ENCODE data around the gene TRMT2A.

TRMT2A gene

DNA sequence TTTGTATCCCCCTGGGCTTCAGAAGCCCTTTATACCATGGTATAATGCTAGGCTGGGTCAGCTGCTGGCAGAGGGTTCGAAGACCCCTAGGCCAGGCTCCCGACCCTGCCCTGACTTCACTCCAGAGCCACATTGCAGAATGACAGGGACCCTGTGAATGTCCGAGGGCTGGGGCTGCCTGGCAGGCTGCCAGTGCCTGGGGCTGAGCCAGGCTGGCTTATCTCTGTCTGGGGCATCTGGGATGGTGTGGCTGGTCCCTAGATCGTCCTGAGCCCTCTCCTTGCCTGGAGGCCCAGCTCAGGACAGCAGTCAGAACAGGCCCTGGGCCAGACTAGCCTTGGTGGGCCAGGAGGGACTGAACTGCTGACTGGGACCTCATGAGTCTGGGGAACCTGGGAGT, 18.2 kb upstream of the TRMT2A start:
- no peak for DNase-seq (ENCODE audit: low spot score)

DNA sequence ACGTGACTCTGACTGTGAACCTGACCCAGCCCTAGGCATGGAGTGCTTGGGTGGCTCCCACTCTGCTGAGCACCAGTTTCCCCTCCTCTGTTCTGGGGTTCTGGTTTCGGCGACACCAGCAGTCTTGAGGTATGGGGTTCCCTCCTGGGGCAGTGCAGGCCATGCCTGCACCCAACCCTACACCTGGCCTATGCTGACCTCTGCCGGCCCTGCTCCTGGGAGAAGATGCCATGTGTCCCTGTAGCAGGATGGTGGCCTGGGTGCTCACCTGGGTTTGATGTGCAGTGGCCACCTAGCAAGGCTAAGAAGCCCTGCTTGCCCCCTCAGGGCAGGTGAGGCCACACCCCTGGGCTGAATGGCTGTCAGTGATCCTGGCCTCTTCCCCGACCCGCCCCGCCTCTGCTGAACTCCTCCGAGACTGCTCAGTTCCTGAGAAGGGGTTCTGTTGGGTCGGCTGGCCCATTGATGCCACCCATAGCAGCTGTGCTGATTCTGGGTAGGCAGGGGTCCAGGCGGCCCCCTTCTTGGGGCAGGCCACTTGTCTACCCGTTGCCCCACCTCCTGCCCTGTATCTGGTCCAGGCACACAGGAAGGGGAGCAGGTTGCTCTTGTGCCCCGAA, 17.0 kb upstream of the TRMT2A start:
- DNase-seq (ENCODE audit: low spot score) = no peak

DNA sequence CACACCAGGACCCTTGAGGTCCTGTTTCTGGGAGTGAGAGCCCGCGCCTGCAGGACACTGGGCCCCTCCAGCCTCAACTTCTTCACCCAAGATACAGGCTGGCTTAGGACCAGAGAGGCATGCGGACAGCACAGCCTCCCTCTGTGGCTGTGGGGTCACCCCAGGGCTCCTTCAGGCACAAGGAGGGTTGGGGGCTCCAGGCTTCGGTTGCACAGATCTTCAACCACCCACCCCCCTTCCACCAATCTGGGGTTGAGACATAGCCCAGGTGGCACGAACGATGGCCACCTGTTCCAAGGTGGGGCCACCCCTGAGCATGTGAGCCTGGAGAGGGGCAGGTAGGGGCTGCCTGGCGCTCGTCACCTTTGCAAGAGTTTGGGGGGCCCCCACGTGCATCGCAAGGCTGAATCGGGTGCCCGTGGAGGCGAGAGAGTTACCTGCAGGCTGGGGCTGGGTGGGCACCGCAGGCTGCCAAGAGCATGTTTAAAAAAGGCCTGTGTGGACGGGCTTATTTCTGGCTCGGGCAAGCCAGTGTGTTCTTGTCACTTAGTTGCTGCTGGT, 15.7 kb upstream of the TRMT2A start:
- no peak for DNase-seq (ENCODE audit: low spot score)

DNA sequence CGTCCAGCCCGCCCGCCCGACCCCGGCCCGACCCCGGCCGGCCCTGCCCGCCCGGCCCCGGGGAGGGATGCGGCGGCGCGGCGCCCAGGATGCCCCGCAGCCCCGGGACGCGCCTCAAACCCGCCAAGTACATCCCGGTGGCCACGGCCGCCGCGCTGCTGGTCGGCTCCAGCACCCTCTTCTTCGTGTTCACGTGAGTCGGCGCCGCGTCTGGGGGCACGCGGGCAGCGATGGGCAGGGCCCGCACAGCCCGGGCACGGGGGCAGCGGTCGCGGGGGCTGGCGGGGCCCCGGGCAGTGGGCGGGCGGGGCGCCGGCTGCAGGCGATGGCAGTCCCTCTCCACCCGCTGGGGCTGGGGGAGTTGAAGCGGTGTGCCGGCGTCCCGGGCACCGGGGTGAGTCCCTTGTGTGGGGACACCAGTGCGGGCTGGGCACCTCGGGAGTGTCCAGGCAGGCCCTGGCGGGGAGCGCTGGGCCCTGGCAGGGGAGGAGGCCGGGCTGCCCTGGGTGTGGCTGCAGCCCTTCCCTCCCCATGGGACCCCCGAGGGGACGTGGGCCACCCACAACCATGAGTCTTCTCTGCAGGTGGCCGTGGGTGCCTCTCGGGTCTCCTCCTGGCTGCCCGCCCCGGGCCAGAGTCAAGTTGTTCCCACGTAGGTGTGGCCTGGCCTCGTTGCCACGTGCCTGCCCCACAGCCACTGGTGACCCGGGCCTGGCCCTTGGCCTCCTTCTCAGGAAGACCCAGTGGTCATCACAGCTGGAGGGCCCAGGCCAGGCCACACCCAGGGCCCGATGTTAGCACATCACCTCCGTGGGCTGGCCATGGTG, 15.0 kb upstream of the TRMT2A start:
- DNase-seq (ENCODE audit: low spot score) = no peak

DNA sequence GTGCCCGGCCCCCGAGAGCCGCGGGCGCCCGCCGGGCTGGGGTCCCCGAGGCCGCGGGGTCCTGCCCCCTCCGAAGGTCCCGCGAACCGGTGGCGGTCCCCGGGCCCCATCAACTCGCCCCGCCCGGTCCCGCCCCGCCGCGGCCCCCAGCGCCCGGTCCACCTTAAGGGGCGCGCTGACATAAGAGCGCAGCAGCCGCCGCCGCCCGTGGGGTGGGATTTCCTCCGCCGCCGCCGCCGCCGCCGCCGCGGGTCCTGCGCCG, 14.5 kb upstream of the TRMT2A start, which contains the start of gene ZDHHC8:
Gene ZDHHC8 (plus strand): TSS at position 208 of the 262 bp plus-strand sequence. CDS start 144 bp downstream, outside the sequence.
- peak; percentile 62 for DNase-seq (ENCODE audit: low spot score)

DNA sequence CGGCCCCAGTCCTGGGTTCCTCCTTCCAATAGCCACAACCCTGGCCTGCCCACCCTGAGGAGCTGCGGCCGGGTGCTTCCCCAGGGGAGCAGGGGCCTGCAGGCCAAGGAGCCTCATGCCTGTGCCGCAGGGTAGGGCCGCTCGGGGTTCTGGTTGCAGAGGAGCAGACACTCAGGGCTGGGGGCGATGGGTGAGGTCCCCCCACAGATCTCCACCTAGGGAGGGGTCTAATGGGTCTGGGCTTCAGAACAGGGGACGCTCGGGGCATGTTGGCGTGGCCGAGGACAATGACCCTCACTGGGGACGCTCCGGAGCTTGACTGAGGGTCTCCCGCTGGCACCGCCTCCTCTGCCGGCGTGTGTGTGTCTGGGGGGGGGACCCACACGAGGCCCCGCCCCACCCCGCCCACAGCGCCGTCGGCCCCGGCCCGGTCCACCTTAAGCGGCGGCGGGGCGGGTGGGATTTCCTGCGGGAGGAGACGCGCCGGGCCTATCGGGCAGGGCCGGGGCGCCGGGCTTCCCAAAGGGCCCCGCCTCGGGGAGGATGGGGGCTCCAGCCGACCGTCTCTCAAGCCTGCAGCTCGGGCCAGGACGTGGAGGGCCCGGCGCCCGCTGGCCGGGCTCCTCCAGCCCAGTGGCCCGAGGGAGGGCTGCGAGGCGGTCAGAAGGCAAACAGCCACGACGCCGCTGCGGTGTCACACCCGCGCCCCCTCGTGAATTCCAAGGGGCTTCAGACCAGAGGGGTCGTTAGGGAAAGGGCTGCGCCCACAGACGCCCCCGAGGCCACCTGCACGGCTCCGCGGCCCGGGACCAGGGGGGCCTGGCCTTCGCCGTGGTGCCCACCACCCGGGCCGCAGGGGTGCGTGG, 13.9 kb upstream of the TRMT2A start:
- DNase-seq (ENCODE audit: low spot score) = peak; percentile 87

DNA sequence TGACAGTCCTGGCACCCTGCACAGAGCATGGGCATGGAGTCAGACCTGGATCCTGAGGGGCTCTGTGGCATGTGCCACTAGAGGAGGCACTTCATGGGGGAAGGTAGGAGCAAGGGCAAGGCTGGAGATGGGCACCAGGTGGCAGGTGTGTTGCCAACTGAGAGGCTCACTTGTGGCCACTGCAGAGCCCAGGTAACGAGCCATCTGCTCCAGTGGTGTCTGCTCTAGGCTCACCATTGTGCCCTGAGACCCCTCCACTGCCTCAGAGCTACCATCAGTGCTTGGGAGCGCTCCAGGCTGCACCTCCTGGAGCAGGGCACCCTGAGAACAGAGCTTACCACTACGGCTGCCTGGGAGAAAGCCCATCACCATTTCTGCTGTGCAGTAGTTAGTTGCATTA, 13.3 kb upstream of the TRMT2A start:
- no peak for DNase-seq (ENCODE audit: low spot score)

DNA sequence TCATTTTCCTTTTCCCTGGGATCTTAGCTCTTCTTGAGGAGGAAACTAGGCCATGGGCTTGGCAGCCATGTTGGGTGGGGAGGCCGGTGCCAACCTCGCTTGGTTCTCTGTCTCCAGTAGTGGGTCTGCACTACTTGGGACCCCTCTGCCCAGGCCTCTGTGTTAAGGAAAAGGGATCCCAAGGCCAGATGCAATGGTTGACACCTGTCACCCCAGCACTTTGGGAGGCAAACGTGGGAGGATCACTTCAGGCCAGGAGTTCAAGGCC, 12.7 kb upstream of the TRMT2A start:
- DNase-seq (ENCODE audit: low spot score) = no peak

DNA sequence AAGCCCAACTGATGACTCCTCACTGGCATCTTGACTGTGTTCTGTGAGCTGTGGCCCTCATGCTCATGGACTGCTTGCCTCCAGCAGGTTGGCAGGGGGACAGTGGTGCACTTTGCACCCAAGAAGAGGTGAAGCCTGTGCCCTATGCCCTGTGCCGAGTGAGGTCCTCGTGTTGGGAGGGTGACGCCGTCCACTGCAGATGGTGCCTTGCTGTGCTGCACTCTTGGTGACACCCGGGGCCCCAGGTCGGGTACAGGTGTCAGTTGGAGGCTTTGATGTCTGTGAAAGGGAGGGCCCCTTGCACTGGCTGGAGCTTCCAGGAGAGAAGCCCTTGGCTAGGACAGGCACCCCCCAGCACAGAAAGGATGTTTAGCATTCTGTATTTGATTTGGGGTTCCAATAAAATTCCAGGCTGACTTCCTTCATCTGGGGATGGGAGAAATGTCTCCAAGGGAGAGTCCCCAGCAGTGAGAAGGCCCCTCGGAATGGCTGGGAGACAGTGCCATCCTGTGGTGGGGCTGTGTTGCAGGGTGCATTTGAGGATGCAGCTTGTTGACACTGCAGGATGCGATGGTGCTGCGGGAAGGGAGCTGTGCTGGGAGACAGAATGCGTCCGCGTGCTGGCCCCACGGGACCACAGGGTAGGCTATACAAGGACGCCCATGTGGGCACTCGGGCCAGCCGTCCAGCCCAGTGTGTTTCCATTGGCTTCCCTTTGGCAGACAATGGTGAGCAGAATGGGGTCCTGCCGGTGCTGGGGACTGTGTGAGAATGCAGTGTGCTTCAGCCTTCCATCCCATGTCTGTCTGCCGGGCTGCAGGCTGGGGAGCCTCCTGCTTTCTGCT, 12.1 kb upstream of the TRMT2A start:
- DNase-seq (ENCODE audit: low spot score) = peak; percentile 61

DNA sequence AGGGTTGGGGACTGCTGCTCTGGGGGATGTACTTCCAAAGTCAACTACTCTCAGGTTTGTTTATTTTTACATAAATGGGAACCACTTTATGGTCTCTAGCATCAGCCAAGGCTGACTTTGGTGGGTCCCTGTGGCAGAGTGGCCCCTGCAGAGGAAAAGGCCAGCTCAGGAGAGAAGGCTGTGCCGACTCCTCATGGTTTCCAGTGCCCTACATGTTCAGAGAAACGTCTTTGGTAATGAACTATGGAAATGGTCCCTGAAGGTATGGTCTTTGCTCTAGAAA, 11.5 kb upstream of the TRMT2A start:
- no peak for DNase-seq (ENCODE audit: low spot score)

DNA sequence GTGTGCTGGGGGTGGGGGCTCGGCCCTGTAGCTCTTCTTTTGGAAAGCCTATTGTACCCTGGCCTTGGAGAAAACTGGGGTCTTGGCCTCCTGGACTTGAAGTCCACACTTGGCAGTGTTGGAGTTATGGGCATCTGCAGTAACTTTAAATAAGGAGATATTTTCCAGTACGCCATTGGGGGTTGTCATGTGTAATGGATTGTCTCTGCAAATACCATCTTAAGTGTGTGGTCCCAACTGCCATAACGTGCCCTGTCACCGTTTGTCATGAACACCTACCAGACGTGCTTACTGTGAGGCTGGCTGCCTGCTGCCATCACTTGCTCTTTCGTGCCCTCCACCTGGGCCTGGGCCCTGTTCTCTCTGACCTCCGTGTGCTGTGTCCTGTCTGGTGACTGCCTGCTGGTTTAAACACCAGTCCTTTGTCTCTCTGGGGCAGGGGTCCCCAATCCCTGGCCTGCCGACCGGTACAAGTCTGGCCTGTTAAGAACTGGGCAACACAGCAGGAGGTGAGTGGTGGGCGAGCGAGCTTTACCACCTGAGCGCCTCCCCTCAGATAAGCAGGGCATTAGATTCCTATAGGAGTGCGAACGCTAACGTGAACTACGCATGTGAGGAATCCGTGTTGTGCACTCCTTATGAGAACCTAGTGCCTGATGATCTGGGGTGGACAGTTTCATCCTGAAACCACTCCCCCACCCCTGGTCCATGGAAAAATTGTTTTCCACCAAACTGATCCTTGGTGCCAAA, 11.0 kb upstream of the TRMT2A start:
- no peak for DNase-seq (ENCODE audit: low spot score)

DNA sequence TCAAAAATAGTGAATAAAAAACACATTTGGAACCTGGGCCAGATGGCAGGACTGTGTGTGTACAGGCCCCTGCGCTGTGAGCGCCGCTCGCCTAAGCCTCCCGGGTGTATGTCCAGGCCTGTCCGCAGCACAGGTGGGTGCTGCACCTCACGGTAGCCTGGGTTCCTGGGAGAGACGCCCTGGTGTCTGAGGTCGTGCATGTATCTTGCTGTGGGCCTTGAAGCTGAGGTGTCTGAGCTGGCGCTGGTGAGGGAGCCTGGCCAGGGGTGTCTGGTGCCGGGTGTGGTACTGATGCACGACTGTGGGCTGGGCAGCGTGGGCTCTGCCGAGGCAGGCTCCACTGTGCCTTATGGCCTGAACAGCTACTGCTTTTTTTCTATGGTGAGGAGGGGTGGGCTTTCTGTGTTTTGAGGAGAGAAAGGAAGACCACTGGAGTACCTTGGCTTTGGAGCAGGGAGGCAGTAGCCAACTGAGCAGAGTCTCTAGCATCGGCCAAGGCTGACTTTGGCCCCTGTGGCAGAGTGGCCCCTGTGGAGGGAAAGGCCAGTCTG, 10.4 kb upstream of the TRMT2A start:
- no peak for DNase-seq (ENCODE audit: low spot score)

DNA sequence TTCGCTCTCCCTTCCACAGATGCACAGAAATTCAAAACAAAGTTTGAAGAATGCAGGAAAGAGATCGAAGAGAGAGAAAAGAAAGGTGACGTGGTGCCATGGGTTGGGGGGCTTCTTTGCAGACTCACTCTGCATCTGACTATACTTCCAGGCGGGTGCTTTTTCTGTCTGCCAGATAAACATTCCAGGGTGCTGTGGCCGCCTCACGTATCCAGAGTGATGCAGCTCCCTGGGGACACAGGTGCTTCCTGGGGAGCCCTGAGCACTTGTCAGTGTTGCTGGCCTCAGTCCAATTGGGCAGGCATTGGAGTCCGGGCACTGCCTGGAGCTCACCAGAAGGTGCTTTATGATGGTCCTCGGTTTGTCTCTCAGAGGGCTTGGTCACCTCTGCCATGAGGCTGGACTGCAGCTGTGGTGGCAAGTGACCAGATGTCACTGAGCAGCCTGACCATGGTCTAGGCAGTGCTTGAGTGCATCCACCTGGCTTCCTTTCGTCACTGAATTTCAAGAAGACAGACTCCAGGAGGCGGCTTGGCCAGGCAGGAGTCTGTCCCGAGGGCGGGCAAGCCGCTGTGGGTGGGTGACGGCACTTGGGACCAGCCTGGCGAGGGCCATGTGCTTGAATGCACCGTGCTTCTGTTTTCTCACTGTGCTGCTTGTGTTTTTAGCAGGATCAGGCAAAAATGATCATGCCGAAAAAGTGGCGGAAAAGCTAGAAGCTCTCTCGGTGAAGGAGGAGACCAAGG, 9.4 kb upstream of the TRMT2A start:
- no peak for DNase-seq (ENCODE audit: low spot score)

DNA sequence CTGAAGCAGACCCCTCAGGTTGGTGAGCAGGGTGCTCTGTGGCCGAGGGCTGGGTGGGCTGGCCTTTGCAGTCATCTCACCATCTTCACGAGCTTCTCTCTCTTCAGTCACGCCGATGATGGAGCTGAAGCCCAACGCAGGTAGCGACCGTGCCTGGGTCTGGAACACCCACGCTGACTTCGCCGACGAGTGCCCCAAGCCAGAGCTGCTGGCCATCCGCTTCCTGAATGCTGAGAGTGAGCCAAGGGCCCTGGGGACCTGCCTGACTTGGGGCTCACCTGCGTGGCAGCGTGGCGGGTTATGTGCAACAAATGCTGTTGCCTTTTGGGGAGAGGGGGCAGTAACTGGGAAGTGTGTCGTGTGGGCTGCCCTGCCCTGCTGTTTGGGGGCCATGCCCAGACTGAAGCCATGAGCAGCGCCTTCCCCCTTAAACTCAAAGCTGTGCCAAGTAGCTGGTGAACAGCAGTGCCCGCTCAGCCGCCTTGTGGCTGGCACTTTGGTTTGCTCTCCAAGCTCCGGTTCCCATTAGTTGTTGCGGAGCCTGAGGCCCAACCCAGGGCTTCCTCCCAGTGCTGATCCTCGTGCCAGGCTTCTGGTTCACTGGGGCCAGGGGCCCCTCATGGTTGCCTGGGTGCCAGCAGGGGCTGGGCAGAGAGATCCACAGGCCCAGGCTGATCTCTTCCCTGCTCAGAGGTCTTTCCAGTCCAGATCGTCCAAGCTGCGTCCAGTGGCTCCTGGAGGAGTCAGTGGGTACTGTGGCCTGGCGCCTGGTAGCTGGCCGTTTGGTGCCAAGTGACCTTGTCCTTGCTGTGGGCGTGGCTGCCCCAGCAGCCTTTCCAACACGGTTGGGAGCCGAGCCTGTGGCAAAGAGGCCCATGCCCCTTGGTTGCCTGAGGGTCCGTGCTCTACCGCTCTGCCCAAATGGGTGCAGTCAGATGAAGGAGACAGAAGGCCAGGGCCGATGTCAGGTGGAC, 8.5 kb upstream of the TRMT2A start:
- no peak for DNase-seq (ENCODE audit: low spot score)

DNA sequence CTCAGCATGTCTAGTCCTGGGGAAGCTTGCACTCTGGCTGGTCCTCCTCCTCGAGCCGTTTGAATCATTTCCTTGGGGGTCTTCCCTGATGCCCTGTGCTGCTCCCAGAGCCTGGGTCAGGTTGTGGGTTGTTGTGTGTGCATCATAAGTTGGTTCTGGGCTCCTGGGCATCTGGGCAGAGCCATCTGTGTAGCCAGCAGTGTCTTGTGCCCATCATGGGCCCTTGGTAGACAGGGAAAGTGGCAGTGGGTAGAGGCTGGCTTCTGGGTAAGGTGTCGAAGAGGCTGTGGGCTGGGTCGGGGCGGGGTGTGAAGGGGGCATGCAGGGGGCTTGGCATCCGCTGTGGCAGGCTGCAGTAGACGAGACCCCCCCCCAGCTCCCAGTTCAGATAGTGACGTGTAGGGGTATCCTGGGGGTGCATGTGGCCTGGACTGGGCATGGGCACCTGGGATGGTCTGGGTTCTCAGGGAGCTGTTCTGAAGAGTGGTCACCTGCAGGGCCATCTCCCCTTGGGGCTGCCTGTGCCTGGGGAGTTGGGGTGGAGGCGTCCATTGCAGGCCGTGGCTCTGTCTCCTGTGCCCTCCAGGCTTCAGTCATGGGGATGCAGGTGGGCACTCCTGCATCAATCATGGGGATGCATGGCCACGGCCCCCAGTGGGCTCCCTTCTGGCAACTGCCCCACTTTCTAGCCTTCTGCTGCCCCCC, 7.2 kb upstream of the TRMT2A start:
- DNase-seq (ENCODE audit: low spot score) = no peak

DNA sequence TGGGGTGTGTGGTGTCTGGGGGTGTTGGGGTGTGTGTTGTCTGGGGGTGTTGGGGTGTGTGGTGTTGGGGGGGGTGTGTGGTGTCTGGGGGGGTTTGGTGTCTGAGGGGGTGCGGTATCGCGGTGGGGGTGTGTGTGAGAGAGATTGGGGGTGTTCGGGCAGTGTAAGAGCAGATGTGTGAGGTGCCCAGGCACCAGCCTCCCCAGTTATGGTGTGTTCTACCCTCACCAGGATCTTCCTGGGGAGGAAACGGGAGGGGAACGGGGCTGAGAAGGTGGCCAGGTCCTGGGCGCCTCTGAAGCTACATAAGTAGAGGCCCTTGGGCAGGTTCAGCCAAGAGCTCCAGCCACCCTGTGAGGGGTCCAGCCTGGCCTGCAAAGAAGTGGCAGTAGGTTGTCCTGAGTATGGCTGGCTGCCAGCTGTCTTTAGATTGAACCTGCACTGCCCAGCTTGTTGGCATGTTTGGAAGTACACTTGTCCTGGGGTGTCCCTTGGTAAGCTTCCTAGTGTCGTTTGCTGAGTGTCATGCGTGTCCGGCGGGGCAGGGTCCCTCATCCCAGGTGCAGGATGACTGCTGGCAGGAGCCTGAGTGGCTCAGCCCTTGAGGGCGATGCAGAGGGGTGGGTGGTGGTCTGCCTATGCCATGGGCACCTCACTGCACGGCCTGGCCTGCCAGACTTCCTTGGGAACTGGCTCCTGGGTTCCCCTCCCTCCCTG, 6.5 kb upstream of the TRMT2A start:
- no peak for DNase-seq (ENCODE audit: low spot score)

DNA sequence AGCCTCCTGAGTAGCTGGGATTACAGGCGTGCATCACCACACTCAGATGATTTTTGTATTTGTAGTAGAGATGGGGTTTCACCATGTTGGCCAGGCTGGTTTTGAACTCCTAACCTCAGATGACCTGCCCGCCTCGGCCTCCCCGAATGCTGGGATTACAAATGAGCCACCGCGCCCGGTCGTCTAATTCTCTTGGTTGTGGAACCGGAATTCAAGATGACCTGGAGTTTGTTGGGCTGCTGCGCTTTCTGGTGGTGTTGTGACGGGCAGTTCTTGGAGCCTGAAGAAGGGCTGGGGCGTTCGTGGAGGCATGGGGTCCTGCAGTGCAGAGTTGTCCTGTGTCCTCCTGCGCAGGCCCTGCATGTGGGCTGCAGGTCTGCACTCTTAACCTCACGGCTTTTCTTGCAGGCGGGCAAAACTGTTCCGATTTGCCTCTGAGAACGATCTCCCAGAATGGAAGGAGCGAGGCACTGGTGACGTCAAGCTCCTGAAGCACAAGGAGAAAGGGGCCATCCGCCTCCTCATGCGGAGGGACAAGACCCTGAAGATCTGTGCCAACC, 4.9 kb upstream of the TRMT2A start:
- no peak for DNase-seq (ENCODE audit: low spot score)
